ENCODE results near the gene BTBD16.

GRCh38 chr10:122227754-122228153, 43.3 kb upstream of the BTBD16 start:
- no peak for TF ChIP-seq TOPORS (CRISPR knock-in tag; IDR thresholded peaks at IDR 0.05)
- no peak for TF ChIP-seq ZNF576 (CRISPR knock-in tag; IDR thresholded peaks at IDR 0.05)
- TF ChIP-seq CTCF (CRISPR knock-in tag; IDR thresholded peaks at IDR 0.05) = no peak
- TF ChIP-seq ZFX (CRISPR knock-in tag; IDR thresholded peaks at IDR 0.05; ENCODE audit: low read depth) = no peak
- no peak for TF ChIP-seq ZNF274 (CRISPR knock-in tag; IDR thresholded peaks at IDR 0.05)
- no peak for TF ChIP-seq ARID5B (CRISPR knock-in tag; IDR thresholded peaks at IDR 0.05)
- TF ChIP-seq PRDM10 (CRISPR knock-in tag; IDR thresholded peaks at IDR 0.05; ENCODE audit: low read depth) = no peak
- TF ChIP-seq EEA1 (CRISPR knock-in tag; IDR thresholded peaks at IDR 0.05; ENCODE audit: borderline replicate concordance) = no peak
- no peak for TF ChIP-seq CCDC6 (CRISPR knock-in tag; IDR thresholded peaks at IDR 0.05)
- TF ChIP-seq CEBPZ (IDR thresholded peaks at IDR 0.05; ENCODE audit: low read length) = no peak

All from HepG2 (cell line).